HG02588 (cell line): ENCODE measurements around the gene ELK4.

Experiments used
- ATAC-seq: cut with Tn5 transposase; IDR thresholded peaks from one replicate; pipeline ENCODE4 v1.9.1; 2021; ENCODE audit warnings: mild to moderate bottlenecking, moderate library complexity; ENCODE audit not compliant: unreplicated experiment

The ELK4 gene

GRCh38 chr1:205568469-205569361 lies 63.1 kb downstream of the ELK4 start:
- no peak for ATAC-seq

DNA sequence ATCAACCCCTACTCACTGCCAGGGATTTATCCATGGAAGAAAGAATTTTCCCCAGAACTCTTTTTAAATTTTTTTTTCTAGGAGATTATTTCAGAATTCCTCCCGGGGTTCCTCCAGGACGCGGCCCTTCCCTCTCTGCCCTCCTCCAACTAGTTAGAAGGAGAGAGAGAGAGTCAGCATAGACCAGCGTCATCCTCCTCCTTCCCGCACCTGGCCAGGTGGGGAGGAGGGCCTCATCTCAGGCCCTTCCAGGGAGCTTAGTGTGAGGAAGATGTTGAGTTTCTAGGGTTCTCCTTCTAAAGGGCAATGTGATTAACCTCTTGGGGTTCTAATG lies 63.7 kb downstream of the ELK4 start:
- ATAC-seq, result no peak

GRCh38 chr1:205567716-205568115 lies 64.1 kb downstream of the ELK4 start:
- ATAC-seq, result no peak

- ATAC-seq, result no peak
Observed at GRCh38 chr1:205565799-205566198, 66.0 kb downstream of the ELK4 start.

DNA sequence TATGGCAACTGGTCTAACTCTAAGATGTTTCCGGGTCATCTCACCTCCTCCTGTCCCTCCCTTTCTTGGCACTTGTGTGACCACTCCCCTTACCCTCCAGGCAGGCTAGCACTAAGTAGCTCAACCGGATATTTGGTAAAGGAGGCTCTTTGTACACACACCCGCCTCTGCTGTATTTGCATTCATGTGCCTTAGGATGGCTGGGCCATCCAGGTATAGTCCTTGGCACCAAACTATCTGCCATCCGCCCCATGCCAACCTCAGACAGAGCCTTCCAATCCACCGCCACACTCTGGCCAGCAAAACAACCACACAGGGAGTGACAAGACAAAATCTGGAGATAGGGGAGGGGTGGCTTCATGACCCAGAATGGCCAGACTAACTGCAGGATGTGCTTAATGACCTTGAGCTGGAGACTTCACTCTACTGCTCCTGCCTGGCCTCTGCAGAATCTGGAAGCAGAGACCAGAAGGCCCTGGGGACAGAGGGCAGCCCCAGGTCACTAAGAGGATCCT lies 67.8 kb downstream of the ELK4 start:
- no peak for ATAC-seq

DNA sequence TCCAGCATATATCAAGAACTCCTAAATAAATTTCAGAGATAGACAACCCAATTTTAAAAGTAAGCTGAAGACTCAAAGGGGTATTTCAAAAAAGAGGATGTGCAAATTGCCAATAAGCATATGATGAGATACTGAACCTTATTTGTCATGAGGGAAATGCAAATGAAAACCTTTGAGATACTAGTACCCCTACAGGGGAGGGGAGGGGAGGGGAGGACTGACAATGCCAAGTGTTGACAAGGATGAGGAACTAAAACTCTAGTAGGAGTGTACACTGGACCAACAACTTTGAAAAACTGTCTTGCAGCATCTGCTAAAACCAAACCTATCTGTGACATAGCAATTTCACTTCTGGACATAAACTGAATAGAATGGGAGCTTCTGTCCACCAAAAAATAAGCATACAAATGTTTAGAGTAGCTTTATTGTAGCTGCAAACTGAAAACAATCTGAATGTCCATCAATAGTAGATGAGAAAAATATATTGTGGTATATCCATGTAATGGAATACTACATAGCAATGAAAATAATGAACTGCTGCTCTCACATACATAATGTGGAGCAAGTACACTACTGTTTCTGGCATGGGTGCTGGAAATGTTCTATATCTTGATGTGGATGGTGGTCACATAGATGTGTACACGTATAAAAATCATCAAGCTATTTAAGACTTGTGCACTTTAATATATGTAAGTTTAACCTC lies 70.2 kb downstream of the ELK4 start:
- ATAC-seq, result no peak
